ENCODE measurements around the gene NEAT1. TPM values are rescaled to one million over a fixed set of nuclear protein-coding genes. Genes with fewer than 3 reads are reported as not detected.

NEAT1 gene
- total and polyA plus RNA-seq, 9 of the 15 experiments (the other 6 are each of a cell fraction or from before 2014, with no cell fraction given), result 20.1 to 389 (median 62.8) TPM

DNA sequence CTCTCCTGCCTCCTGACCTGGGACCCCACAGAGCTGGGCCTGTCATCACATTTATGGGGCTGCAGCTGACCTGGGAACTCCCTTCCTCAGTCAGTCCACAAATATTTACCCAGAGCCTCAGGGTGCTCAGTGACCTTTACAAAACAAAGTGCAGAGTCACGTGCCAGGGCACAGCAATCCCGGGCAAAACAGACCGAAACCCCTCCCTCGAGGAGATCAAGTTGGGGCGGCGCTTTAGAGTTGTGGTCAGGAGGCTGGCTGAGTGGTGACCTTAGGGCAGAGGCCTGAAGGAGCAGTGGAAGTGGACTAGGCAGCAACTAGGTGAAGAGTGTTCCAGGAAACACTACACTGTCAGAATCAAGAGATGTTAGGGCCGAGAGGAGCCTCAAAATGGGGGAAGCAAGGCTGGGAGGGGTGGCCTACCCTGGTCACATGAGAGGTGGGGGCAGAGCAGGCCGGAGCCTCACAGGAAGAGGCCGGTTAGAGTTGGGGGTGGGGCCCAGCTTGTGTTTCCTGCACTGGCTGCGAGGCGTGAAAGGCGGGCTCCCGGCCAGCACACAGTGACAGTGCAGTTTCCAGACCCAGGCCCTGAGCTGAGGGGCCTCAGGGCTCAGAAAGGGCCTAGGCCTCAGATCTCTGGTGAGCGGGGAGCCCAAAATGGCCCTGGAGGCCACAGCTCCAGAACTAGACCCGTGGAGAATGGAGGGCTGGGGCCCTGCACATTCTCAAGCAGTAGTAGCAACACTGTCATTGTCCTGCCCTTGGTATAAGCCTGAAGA lies 3.7 kb upstream of the NEAT1 start (continued):
- TF ChIP-seq, protein P1, sequence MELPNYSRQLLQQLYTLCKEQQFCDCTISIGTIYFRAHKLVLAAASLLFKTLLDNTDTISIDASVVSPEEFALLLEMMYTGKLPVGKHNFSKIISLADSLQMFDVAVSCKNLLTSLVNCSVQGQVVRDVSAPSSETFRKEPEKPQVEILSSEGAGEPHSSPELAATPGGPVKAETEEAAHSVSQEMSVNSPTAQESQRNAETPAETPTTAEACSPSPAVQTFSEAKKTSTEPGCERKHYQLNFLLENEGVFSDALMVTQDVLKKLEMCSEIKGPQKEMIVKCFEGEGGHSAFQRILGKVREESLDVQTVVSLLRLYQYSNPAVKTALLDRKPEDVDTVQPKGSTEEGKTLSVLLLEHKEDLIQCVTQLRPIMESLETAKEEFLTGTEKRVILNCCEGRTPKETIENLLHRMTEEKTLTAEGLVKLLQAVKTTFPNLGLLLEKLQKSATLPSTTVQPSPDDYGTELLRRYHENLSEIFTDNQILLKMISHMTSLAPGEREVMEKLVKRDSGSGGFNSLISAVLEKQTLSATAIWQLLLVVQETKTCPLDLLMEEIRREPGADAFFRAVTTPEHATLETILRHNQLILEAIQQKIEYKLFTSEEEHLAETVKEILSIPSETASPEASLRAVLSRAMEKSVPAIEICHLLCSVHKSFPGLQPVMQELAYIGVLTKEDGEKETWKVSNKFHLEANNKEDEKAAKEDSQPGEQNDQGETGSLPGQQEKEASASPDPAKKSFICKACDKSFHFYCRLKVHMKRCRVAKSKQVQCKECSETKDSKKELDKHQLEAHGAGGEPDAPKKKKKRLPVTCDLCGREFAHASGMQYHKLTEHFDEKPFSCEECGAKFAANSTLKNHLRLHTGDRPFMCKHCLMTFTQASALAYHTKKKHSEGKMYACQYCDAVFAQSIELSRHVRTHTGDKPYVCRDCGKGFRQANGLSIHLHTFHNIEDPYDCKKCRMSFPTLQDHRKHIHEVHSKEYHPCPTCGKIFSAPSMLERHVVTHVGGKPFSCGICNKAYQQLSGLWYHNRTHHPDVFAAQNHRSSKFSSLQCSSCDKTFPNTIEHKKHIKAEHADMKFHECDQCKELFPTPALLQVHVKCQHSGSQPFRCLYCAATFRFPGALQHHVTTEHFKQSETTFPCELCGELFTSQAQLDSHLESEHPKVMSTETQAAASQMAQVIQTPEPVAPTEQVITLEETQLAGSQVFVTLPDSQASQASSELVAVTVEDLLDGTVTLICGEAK (IDR thresholded peaks at IDR 0.05), result peak; percentile 82
- TF ChIP-seq, protein P1 (CRISPR knock-in tag; IDR thresholded peaks at IDR 0.05), result no peak
- peak; percentile 92 for TF ChIP-seq NFE2L1 (tag; IDR thresholded peaks at IDR 0.05; ENCODE audit: borderline replicate concordance, low read depth)
- no peak for TF ChIP-seq ZNF436 (CRISPR knock-in tag; IDR thresholded peaks at IDR 0.05)
- no peak for TF ChIP-seq FIP1L1 (IDR thresholded peaks at IDR 0.05; ENCODE audit: low read depth, low read length, poor library complexity, severe bottlenecking)
- TF ChIP-seq ZC3H11A (IDR thresholded peaks at IDR 0.05; ENCODE audit: low read depth, low read length), result no peak
- TF ChIP-seq ZKSCAN1 (IDR thresholded peaks at IDR 0.05; ENCODE audit: low read depth, low read length), result peak; percentile 32; the same call in 1 of the 2 replicates
- TF ChIP-seq MCM7 (IDR thresholded peaks at IDR 0.05), result peak in 1 of 2 experiments; percentile 4; a peak in 1 of 4 replicates
- TF ChIP-seq ZFP1 (CRISPR knock-in tag; IDR thresholded peaks at IDR 0.05), result no peak
- TF ChIP-seq TCFL5 (CRISPR knock-in tag; conservative IDR thresholded peaks at IDR 0.05), result no peak
- no peak for TF ChIP-seq TCF7L2 (IDR thresholded peaks at IDR 0.05; ENCODE audit: low read depth, low read length)
- TF ChIP-seq CBFA2T3 (IDR thresholded peaks at IDR 0.05), result peak; percentile 2; the same call in 1 of the 2 replicates

All from K562 (cell line).